GM19099 (cell line): ENCODE data around the gene AEBP1.

Experiments used
- POLR2A ChIP-seq: IDR thresholded peaks from 3 replicates; pipeline ENCODE4 v1.6.1; 2011; ENCODE audit warnings: low read depth; ENCODE audit not compliant: insufficient read length; ENCODE audit errors: extremely low read depth

The AEBP1 gene

DNA sequence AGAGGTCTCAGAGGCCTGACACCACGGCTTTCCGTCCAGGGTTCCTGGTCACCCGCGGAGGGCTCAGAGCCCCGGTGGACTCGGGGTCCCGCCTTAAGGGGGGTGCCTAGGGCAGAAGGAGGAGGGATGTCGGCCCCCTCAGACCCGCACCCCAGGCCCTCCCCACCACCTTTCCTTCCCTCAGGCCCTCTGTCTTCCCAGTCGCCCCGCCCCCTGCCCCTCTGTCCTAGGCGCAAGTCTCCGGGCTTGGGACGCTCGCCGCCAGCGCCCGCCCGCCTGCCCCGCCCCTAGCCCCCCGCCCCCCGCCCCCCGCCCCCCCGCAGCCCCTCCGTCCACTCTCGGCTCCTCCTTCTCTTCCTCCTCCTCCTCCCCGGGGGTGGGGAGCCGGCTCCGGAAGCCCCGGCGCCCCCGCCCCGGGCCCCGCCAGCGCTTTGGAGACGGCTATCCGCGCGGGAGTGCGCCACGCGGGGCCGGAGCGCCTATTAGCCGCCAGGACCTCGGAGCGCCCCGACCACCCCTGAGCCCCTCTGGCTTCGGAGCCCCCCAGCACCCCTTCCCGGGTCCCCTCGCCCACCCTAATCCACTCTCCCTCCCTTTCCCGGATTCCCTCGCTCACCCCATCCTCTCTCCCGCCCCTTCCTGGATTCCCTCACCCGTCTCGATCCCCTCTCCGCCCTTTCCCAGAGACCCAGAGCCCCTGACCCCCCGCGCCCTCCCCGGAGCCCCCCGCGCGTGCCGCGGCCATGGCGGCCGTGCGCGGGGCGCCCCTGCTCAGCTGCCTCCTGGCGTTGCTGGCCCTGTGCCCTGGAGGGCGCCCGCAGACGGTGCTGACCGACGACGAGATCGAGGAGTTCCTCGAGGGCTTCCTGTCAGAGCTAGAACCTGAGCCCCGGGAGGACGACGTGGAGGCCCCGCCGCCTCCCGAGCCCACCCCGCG is at the start of gene AEBP1:
AEBP1 (plus strand) TSS at position 423 of the 937 bp plus-strand sequence; CDS start at position 744, 321 bp downstream.
- TF ChIP-seq POLR2A, result no peak

DNA sequence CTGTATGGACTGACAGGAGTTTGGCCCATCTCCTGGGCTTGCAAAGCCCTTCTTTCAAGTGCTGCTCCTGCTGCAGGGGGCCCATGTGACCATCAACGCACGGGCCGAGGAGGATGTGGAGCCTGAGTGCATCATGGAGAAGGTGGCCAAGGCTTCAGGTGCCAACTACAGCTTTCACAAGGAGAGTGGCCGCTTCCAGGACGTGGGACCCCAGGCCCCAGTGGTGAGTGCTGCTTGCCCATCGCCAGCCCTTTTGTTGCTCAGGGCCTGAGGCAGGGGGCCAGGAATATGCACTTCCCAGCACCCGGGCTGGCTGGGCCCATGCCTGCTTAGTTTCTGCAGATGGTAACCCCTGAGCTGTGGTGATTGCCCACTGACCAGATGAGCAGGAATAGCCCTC is 47.5 kb upstream of the AEBP1 start:
- no peak for TF ChIP-seq POLR2A

DNA sequence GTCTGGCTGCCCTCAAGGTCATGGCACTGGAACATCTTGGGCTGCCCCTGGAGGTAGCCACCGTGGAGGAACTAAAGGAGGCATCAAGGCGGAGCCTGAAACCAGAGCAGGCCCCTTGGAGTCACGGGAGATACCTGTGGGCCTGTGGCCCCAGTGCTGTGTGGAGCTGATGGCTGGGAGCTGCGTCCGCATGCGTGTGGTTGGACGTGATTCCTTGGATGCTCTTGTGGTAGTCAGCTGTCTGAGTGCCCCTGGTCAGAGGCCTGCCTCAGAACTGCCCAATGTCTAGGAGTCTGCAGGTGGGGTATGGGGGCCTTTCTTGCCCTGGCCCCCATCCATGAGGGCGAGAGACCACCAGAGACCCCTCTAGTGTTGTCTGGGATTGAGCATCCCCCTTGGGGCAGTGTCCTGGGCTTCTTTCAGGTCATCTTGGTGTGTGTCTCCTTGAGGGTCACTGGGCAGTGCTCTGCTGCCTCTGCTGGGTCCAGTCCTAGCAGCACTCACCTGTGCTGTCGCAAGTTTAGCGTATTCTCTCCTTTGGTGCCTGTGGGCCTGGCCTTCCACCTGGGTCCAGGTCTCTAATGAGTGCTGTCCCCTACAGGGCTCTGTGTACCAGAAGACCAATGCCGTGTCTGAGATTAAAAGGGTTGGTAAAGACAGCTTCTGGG is 46.8 kb upstream of the AEBP1 start:
- TF ChIP-seq POLR2A, result no peak

DNA sequence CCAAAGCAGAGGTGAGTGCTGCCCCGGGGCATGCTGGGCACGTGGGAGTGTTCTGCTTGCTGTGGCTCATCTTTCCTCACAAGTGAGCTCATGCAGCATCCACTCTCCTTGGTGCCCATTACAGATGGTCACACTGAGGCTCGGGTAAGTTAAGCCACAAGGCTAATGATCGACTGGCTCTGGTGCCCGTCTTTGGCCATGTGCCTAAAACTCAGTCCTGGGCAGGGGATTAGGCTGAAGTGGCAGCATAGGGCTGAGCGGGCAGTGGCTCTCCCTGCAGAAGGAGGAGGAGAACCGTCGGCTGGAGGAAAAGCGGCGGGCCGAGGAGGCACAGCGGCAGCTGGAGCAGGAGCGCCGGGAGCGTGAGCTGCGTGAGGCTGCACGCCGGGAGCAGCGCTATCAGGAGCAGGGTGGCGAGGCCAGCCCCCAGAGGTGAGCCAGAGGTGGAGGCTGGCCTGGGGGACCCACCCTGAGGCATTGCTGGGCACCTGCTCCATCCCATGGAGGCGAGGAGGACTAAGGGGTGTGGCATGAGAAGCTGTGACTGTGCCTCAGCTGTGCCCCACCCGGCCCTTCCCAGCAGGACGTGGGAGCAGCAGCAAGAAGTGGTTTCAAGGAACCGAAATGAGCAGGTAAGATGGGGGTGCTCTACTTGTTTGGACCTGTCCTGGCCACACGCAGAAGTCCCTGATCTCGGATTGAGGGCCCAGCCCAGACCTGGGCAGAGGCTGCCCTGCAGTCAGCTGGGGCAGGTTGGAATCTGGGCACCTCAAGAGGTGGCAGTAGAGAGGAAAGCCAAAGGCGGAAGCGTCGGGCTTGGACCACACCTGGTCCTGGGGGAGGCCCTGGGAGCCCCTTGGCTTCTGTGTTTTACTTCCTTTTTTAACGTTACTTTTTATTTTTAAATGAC is 46.0 kb upstream of the AEBP1 start:
- no peak for TF ChIP-seq POLR2A

DNA sequence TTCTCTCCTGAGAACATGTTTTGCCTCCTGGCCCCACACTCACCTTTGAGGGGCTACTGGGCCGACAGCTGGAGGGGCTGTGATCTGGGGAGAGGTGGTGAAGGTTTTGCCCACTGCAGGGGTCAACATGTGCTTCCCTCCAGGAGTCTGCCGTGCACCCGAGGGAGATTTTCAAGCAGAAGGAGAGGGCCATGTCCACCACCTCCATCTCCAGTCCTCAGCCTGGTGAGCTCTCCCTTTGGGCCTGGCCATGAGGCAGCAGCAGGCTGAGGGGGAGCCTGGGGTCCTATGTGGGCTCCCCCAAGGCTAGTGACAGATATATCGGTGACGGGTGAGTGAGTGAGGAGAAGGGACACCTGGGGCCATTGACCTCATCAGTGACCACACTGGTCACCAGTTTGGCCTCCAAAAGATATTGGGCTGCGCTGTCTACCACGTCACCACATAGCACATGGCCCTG is 45.4 kb upstream of the AEBP1 start:
- TF ChIP-seq POLR2A, result no peak

DNA sequence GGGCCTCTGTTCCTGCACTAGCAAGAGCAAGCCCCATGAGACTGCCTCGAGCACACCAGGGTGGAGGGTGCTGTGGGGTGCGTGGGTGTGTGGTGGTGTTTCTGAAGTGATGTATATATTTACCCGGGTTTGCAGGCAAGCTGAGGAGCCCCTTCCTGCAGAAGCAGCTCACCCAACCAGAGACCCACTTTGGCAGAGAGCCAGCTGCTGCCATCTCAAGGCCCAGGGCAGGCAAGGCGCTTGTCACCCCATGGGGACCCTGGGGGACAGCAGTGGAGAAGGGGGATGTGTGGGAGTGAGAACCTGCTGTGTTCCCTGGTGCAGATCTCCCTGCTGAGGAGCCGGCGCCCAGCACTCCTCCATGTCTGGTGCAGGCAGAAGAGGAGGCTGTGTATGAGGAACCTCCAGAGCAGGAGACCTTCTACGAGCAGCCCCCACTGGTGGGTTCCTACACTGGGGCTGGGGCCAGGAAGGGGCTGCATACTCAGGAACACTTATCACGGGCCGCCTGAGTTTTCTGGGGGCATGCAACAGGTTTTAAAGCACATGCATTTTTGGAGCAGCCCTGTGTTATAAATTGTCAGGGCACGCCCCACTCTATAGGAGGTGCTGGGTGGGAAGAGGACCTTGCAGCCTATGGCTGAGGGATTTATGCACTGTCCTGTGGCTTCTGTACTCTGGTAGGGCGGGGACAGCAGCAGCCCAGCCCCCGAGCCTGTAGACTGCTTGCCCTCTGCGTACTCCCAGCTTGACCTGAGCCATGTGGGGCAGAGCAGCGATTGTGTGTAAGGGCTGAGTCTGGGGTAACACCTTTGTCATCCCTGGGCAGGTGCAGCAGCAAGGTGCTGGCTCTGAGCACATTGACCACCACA is 44.7 kb upstream of the AEBP1 start:
- TF ChIP-seq POLR2A, result no peak

- no peak for TF ChIP-seq POLR2A
Measured at GRCh38 chr7:44060091-44060947, 43.8 kb upstream of the AEBP1 start.

- no peak for TF ChIP-seq POLR2A
Measured at GRCh38 chr7:44060948-44061644, 43.0 kb upstream of the AEBP1 start.

DNA sequence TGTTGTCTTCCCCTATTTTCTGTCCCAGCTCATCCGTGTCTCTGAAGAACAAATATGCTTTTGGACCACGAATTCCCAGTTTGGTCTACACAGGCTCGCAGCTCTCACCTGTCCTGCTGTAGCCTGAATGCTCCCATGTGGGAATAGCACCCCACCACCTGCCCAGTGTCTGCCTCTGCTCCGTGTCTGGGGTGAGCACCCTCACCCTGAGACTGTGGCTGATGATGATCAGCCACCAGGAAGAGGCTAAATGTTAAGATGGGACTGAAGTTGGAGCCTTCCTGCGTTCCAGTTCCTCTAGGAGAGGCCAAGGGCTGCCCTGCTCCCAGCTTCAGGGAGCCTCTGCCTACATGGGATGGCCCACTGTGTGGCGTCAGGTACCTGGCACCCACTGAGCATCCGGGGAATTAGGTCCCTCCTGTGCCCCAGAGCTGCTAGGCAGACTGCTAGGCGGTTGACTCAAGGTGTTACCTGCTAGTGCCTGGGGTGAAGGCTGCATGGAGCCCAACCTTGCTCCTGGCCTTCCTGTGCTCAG is 42.4 kb upstream of the AEBP1 start:
- no peak for TF ChIP-seq POLR2A

DNA sequence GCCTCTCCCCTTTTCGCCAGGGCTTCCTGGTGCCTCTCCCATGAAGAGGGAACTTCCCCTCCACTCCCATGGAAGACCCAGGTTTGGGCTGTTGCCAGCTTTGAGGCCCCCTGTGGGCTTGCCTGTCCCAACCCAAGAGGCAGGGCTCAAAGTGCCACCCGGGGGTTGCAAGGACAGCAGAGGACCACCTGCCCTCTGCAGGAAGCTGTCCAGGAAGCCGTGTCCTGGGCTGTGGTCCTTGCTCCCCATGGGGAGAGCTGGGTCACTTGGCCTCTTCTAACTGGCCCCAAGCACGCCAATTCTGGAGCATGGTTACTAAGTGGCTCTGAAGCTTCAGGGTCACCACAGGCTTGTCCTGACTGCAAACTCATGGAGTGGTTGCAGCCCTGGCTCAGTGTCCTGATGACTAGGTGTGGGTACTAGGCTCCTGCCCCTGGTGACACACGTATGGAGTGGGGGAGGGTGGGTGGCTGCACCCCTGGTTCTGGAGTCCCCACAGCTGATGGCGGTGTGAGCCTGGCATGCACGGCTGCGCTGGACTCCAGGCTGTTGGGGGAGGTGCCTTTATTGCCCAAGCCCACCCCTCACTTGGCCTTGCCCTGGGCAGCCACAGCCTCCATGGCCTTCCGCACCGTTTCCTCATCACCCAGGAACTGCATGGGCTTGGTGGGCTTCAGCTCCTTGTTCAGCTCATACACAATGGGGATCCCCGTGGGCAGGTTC is 41.8 kb upstream of the AEBP1 start:
- TF ChIP-seq POLR2A, result no peak

- TF ChIP-seq POLR2A, result no peak
Measured at GRCh38 chr7:44062903-44063295, 41.2 kb upstream of the AEBP1 start.

DNA sequence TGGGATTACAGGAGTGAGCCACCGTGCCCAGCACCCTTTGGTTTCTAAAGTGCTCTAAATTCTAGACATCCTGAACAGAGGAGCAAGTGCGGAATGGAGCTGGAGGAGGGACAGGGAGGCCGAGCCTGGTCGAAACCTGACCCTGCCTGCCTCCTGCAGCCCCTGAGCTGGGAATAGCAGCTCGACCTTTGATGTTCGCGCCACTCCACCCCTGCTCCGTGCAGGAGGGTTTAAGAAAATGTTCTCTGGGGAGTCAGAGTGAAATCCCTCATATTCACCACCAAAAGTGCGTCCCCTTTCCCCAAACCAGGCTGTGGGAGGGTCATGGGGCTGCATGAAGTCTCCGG is 40.6 kb upstream of the AEBP1 start:
- TF ChIP-seq POLR2A, result no peak
